DMS79 treated with DMSO at 0.1 percent for 48 hours (cell line): ENCODE data around the gene CTSE.

ENCODE experiments used
- DNase-seq: peaks from one replicate; lab custom pipeline; 2025; lab: John Stamatoyannopoulos, UW

Gene CTSE

GRCh38 chr1:205991237-205991636, 32.5 kb downstream of the CTSE start:
- DNase-seq = no peak

- no peak for DNase-seq
Measured at GRCh38 chr1:205990226-205990625, 33.5 kb downstream of the CTSE start.

- no peak for DNase-seq
Measured at GRCh38 chr1:205989786-205990185, 33.9 kb downstream of the CTSE start.

- DNase-seq = no peak
Measured at GRCh38 chr1:205988585-205988995, 35.1 kb downstream of the CTSE start.

- DNase-seq = no peak
Measured at GRCh38 chr1:205986861-205987260, 36.8 kb downstream of the CTSE start.

GRCh38 chr1:205986292-205986691, 37.4 kb downstream of the CTSE start:
- DNase-seq = no peak

- DNase-seq = no peak
Measured at GRCh38 chr1:205985330-205986005, 38.2 kb downstream of the CTSE start.

GRCh38 chr1:205983925-205984725, 39.6 kb downstream of the CTSE start:
- no peak for DNase-seq

GRCh38 chr1:205981257-205981656, 42.4 kb downstream of the CTSE start:
- no peak for DNase-seq

GRCh38 chr1:205980237-205980870, 43.3 kb downstream of the CTSE start:
- no peak for DNase-seq

- no peak for DNase-seq
Measured at GRCh38 chr1:205979301-205979700, 44.4 kb downstream of the CTSE start.

- no peak for DNase-seq
Measured at GRCh38 chr1:205978676-205979075, 45.0 kb downstream of the CTSE start.

- peak; percentile 86 for DNase-seq
Measured at GRCh38 chr1:205977402-205978014, 46.2 kb downstream of the CTSE start.

GRCh38 chr1:205976708-205977401, 46.8 kb downstream of the CTSE start:
- DNase-seq = peak; percentile 24

GRCh38 chr1:205976036-205976435, 47.7 kb downstream of the CTSE start:
- no peak for DNase-seq

- DNase-seq = no peak
Measured at GRCh38 chr1:205975387-205975998, 48.2 kb downstream of the CTSE start.

- no peak for DNase-seq
Measured at GRCh38 chr1:205974712-205975111, 49.0 kb downstream of the CTSE start.

GRCh38 chr1:205973377-205974232, 50.1 kb downstream of the CTSE start:
- DNase-seq = no peak

- no peak for DNase-seq
Measured at GRCh38 chr1:205972491-205973168, 51.1 kb downstream of the CTSE start.

- DNase-seq = no peak
Measured at GRCh38 chr1:205972081-205972480, 51.6 kb downstream of the CTSE start.
